H1 (cell line): ENCODE measurements around the gene TMEM154. TPM values are rescaled to one million over a fixed set of nuclear protein-coding genes. Genes with fewer than 3 reads are reported as not detected.

Experiments used
- CTCF ChIA-PET: fragments of 300-600 bp; sonication (Branson Sonifier 250); formaldehyde crosslinking; loops from one replicate; lab custom pipeline; 2021; ENCODE audit not compliant: partially characterized antibody; lab: Charles Lee
- POLR2A ChIA-PET: fragments of 300-600 bp; sonication (Branson Sonifier 250); formaldehyde crosslinking; loops from one replicate; lab custom pipeline; 2021; ENCODE audit warnings: inconsistent platforms; ENCODE audit not compliant: partially characterized antibody; lab: Charles Lee
- DNase-seq, 2 experiments: peaks; one replicate each; pipeline versions ENCODE4 v3.0.0 to v3.0.0-alpha.2; 2010 to 2022; ENCODE audit warnings: low spot score in 2 of 2, low read depth in 1 of 2, mixed read lengths in 1 of 2
- FAIRE-seq: peaks from 2 replicates; lab custom pipeline; 2011; peaks lifted over from hg19 to GRCh38; lab: Jason Lieb, UNC
- H2AFZ ChIP-seq: 2 replicates; pipeline ENCODE4 v1.8.1; 2012; ENCODE audit warnings: low read length, inconsistent platforms
- H2AK5ac ChIP-seq: 2 replicates; pipeline ENCODE4 v1.6.1; 2013; ENCODE audit warnings: low read depth, low read length
- H2BK120ac ChIP-seq: replicated peaks from 2 replicates; pipeline ENCODE3; 2013; ENCODE audit warnings: low read depth, low read length, inconsistent platforms
- H2BK12ac ChIP-seq: 2 replicates; pipeline ENCODE4 v1.6.1; 2013; ENCODE audit warnings: low read depth, low read length
- H2BK15ac ChIP-seq: 2 replicates; pipeline ENCODE4 v1.6.1; 2013; ENCODE audit warnings: low read length
- H2BK20ac ChIP-seq: 2 replicates; pipeline ENCODE4 v1.6.1; 2013; ENCODE audit warnings: low read length
- H2BK5ac ChIP-seq: 2 replicates; pipeline ENCODE4 v1.6.1; 2013; ENCODE audit warnings: low read depth, low read length
- H3K14ac ChIP-seq: 2 replicates; pipeline ENCODE4 v1.6.1; 2013; ENCODE audit warnings: inconsistent platforms; ENCODE audit not compliant: insufficient read length
- H3K18ac ChIP-seq: 2 replicates; pipeline ENCODE4 v1.6.1; 2013; ENCODE audit warnings: low read length; ENCODE audit errors: extremely low read depth
- H3K23ac ChIP-seq: 2 replicates; pipeline ENCODE4 v1.6.1; 2013; ENCODE audit warnings: inconsistent platforms; ENCODE audit not compliant: insufficient read length
- H3K23me2 ChIP-seq: 2 replicates; pipeline ENCODE4 v1.6.1; 2013; ENCODE audit warnings: low read depth, low read length
- H3K27ac ChIP-seq: 2 replicates; pipeline ENCODE4 v1.6.1; 2011; ENCODE audit warnings: low read depth, low read length, inconsistent platforms
- H3K27me3 ChIP-seq, 4 experiments: replicated peaks in 1 of 4; 1 replicate in 1 of 4; 2 replicates in 3 of 4; pipeline versions ENCODE4 v1.6.1 to v1.8.1; 2011 to 2013; ENCODE audit warnings: low read length in 3 of 4, mild to moderate bottlenecking in 3 of 4, inconsistent platforms in 2 of 4, mixed read lengths in 2 of 4, moderate library complexity in 1 of 4; ENCODE audit not compliant: control insufficient read depth in 3 of 4, insufficient read depth in 3 of 4; ENCODE audit errors: extremely low read depth in 1 of 4
- H3K36me3 ChIP-seq, 4 experiments: 2 replicates each; pipeline versions ENCODE4 v1.6.1 to v1.8.1; 2011 to 2013; ENCODE audit warnings: mild to moderate bottlenecking in 4 of 4, low read length in 3 of 4, moderate library complexity in 2 of 4, control low read depth in 1 of 4, inconsistent platforms in 1 of 4; ENCODE audit not compliant: insufficient read depth in 4 of 4, control insufficient read depth in 2 of 4
- H3K4ac ChIP-seq: replicated peaks from 2 replicates; pipeline ENCODE3; 2013; ENCODE audit warnings: low read length, low read depth, mixed read lengths, inconsistent platforms; ENCODE audit not compliant: insufficient read length
- H3K4me1 ChIP-seq, 4 experiments: replicated peaks in 1 of 4; 1 replicate in 1 of 4; 2 replicates in 3 of 4; pipeline versions ENCODE4 v1.6.1 to v1.8.1; 2011 to 2013; ENCODE audit warnings: low read length in 3 of 4, inconsistent platforms in 2 of 4, mixed read lengths in 1 of 4; ENCODE audit not compliant: insufficient read depth in 4 of 4, control insufficient read depth in 3 of 4
- H3K4me2 ChIP-seq, 2 experiments: 2 replicates each; pipeline versions ENCODE4 v1.6.1 to v1.8.1; 2011 to 2013; ENCODE audit warnings: low read depth in 2 of 2, low read length in 2 of 2, control low read depth in 1 of 2, inconsistent platforms in 1 of 2, mild to moderate bottlenecking in 1 of 2; ENCODE audit not compliant: insufficient read depth in 1 of 2
- H3K4me3 ChIP-seq, 4 experiments: fragments of 200-600, 300-600 bp in 1 of 4; sonication (generic), shearing (Covaris generic), sonication (Bioruptor Twin) in 1 of 4; 2 replicates each; pipeline versions ENCODE4 v1.5.1 to v1.8.1; 2011 to 2016; ENCODE audit warnings: low read length in 4 of 4, low read depth in 3 of 4, control low read depth in 2 of 4, inconsistent platforms in 2 of 4, mild to moderate bottlenecking in 2 of 4, mixed read lengths in 1 of 4, moderate library complexity in 1 of 4; ENCODE audit not compliant: insufficient read depth in 2 of 4; ENCODE audit errors: extremely low read depth in 1 of 4
- H3K56ac ChIP-seq: replicated peaks from 2 replicates; pipeline ENCODE3; 2013; ENCODE audit warnings: low read depth, mild to moderate bottlenecking, mixed read lengths, low read length, inconsistent platforms; ENCODE audit not compliant: insufficient read length
- H3K79me1 ChIP-seq: 2 replicates; pipeline ENCODE4 v1.6.1; 2013; ENCODE audit warnings: low read depth, low read length, control low read depth
- H3K79me2 ChIP-seq, 2 experiments: 2 replicates each; pipeline versions ENCODE4 v1.6.1 to v1.8.1; 2012 to 2013; ENCODE audit warnings: low read length in 2 of 2, mild to moderate bottlenecking in 2 of 2, inconsistent platforms in 1 of 2; ENCODE audit not compliant: insufficient read depth in 2 of 2, control insufficient read depth in 1 of 2
- H3K9ac ChIP-seq, 4 experiments: replicated peaks in 1 of 4; 1 replicate in 1 of 4; 2 replicates in 3 of 4; pipeline versions ENCODE4 v1.6.1 to v1.8.1; 2011 to 2013; ENCODE audit warnings: low read depth in 3 of 4, low read length in 3 of 4, control low read depth in 2 of 4, mild to moderate bottlenecking in 2 of 4, moderate library complexity in 2 of 4, inconsistent platforms in 1 of 4; ENCODE audit errors: extremely low read depth in 1 of 4
- H3K9me3 ChIP-seq, 2 experiments: 2 replicates each; pipeline versions ENCODE4 v1.6.1 to v1.8.1; 2012 to 2013; ENCODE audit warnings: mild to moderate bottlenecking in 2 of 2, moderate library complexity in 2 of 2, control low read depth in 1 of 2, inconsistent platforms in 1 of 2, low read depth in 1 of 2, low read length in 1 of 2, mixed read lengths in 1 of 2; ENCODE audit not compliant: insufficient read depth in 2 of 2
- H4K20me1 ChIP-seq, 2 experiments: replicated peaks in 1 of 2; 2 replicates each; pipeline versions ENCODE3 to v1.8.1; 2011 to 2013; ENCODE audit warnings: inconsistent platforms in 2 of 2, low read length in 2 of 2, mild to moderate bottlenecking in 1 of 2; ENCODE audit not compliant: insufficient read depth in 2 of 2, control insufficient read depth in 1 of 2
- H4K5ac ChIP-seq: 2 replicates; pipeline ENCODE4 v1.6.1; 2013; ENCODE audit warnings: low read length, low read depth, mixed read lengths, inconsistent platforms; ENCODE audit not compliant: insufficient read length
- H4K8ac ChIP-seq: 2 replicates; pipeline ENCODE4 v1.8.0; 2013; ENCODE audit warnings: mild to moderate bottlenecking, moderate library complexity, low read length, inconsistent platforms; ENCODE audit not compliant: insufficient read depth; ENCODE audit errors: extremely low read depth
- H4K91ac ChIP-seq: replicated peaks from 2 replicates; pipeline ENCODE3; 2013; ENCODE audit warnings: low read length, mixed read lengths, inconsistent platforms; ENCODE audit not compliant: insufficient read length
- ASH2L ChIP-seq: fragments of 200-600, 300-600 bp; sonication (generic); IDR thresholded peaks from one replicate; pipeline ENCODE4 v1.7.1; 2017; ENCODE audit warnings: low read length
- BCL11A ChIP-seq, 2 experiments: IDR thresholded peaks; one replicate each; pipeline ENCODE4 v1.6.1; 2011; ENCODE audit warnings: low read depth in 2 of 2, low read length in 2 of 2, mild to moderate bottlenecking in 2 of 2
- CHD2 ChIP-seq: IDR thresholded peaks from 2 replicates; pipeline ENCODE4 v1.6.1; 2012; ENCODE audit warnings: low read length, improper control_type of control experiment
- FOSL1 ChIP-seq: IDR thresholded peaks from 2 replicates; pipeline ENCODE4 v1.6.1; 2011; ENCODE audit warnings: mild to moderate bottlenecking, low read depth, low read length, moderate library complexity; ENCODE audit not compliant: insufficient read depth
- HDAC6 ChIP-seq: IDR thresholded peaks from one replicate; pipeline ENCODE4 v1.7.1; 2012; ENCODE audit warnings: low read depth, mild to moderate bottlenecking, inconsistent platforms, low read length, moderate library complexity
- KDM4A ChIP-seq: IDR thresholded peaks from one replicate; pipeline ENCODE4 v1.7.1; 2012; ENCODE audit warnings: low read depth, mild to moderate bottlenecking, moderate library complexity, low read length, inconsistent platforms; ENCODE audit not compliant: severe bottlenecking
- SUZ12 ChIP-seq: fragments of 200-600 bp; sonication (generic); IDR thresholded peaks from 2 replicates; pipeline ENCODE4 v1.6.1; 2012; ENCODE audit warnings: mild to moderate bottlenecking, inconsistent platforms, low read length, moderate library complexity, mixed read lengths
- TAF1 ChIP-seq: IDR thresholded peaks from 2 replicates; pipeline ENCODE4 v1.6.1; 2011; ENCODE audit warnings: mild to moderate bottlenecking, low read depth, low read length
- WGBS, 2 experiments: shearing (Covaris generic) in 1 of 2; methylation state at CpG; one replicate each; pipeline versions ENCODE4 v1.1.6 to v1.1.7; 2013 to 2015; ENCODE audit warnings: low lambda C conversion rate in 2 of 2, mixed read lengths in 2 of 2, inconsistent platforms in 1 of 2, low coverage in 1 of 2, missing lambda C conversion rate in 1 of 2; ENCODE audit not compliant: insufficient replicate concordance in 2 of 2, insufficient coverage in 1 of 2, insufficient read length in 1 of 2; ENCODE audit errors: extremely low coverage in 1 of 2, missing lambda C conversion rate in 1 of 2; 5-methylcytosine and 5-hydroxymethylcytosine counted together
- polyA plus RNA-seq, 7 experiments: library from polyadenylated mRNA; depleted of rRNA in 3 of 7; stranded (reverse) in 5 of 7; unstranded in 2 of 7; fragments of >200 nt in 5 of 7; fragments of 200-250 nt in 2 of 7; gene quantifications; 1 replicate in 5 of 7; 2 replicates in 1 of 7; 4 replicates in 1 of 7; pipeline versions ENCODE4 v1.2.1 to v1.2.3, GENCODE V29; 2011 to 2013; ENCODE audit warnings: missing spikeins in 2 of 7, mixed read lengths in 2 of 7
- total RNA-seq: library from RNA; stranded (reverse); fragmentation: NEBNext Ultra II Directional; extraction: Animal tissue kit (Norgen Biotek cat#: 25700); gene quantifications from 2 replicates; pipeline ENCODE4 v1.2.1, GENCODE V29; 2021

Gene TMEM154
- total and polyA plus RNA-seq, 2 of the 8 experiments (the other 6 are each of a cell fraction or from before 2014, with no cell fraction given): 0.33 to 1.2 TPM

- Histone ChIP-seq H3K79me2 (no peaks in the 10 kb centered on the region), H3K18ac (no peak overlapping the region), H2AFZ (no peak overlapping the region), H3K23ac (no peak overlapping the region), H2BK20ac (no peak overlapping the region), H2BK12ac (no peak overlapping the region), H4K5ac (no peak overlapping the region), H3K4ac (no peak overlapping the region), H2AK5ac (no peak overlapping the region), H4K91ac (no peak overlapping the region), H3K79me1 (no peaks in the 10 kb centered on the region), H3K9ac (no peak overlapping the region), H3K9me3 (no peaks in the 10 kb centered on the region), H3K27ac (no peak overlapping the region), H3K23me2 (no peaks in the 10 kb centered on the region), H3K4me2 (no peak overlapping the region), H4K20me1 (no peaks in the 10 kb centered on the region), H3K36me3 (no peaks in the 10 kb centered on the region), H4K8ac (no peak overlapping the region), H2BK5ac (no peak overlapping the region), H2BK120ac (no peak overlapping the region), H3K27me3 (no peaks in the 10 kb centered on the region), H3K14ac (no peak overlapping the region), H3K56ac (no peak overlapping the region), H2BK15ac (no peak overlapping the region), H3K4me1 (no peaks in the 10 kb centered on the region), H3K4me3 (no peak overlapping the region)
- DNase-seq: peak in 1 of 2 experiments; percentile 7
- ChIA-PET POLR2A (no interaction called here), CTCF (interaction anchor here (2.1 kb wide), 1 partner anchor 19 kb away, joined by 8 read pairs; no protein-coding TSS in a partner anchor)
- TF ChIP-seq TAF1 (no peak), KDM4A (no peak), ASH2L (no peak), CHD2 (no peak), SUZ12 (no peak), HDAC6 (no peak), FOSL1 (no peak), BCL11A (IDR thresholded peaks at IDR 0.05; ENCODE audit: low read depth in 2 of 2, low read length in 2 of 2) (no peak)
- FAIRE-seq: no peak
- WGBS, 2 experiments: 89% methylated on average over 3 of the region's 3 CpGs; no CpG with 5 or more reads in 1 of the 2 experiments
These were observed 60.2 kb downstream of the TMEM154 start for GRCh38 chr4:152619556-152619955.
